ENCODE results near the gene HLA-A.

- TF ChIP-seq EZH2 (IDR thresholded peaks at IDR 0.05; ENCODE audit: borderline replicate concordance, low read depth, low read length, severe bottlenecking) (no peak), CTCF (IDR thresholded peaks at IDR 0.05; ENCODE audit: extremely low read depth in 1 of 2, insufficient read depth in 1 of 2, low read depth in 1 of 2, low read length in 2 of 2) (no peak), FOS (IDR thresholded peaks at IDR 0.05; ENCODE audit: borderline replicate concordance, insufficient read depth, low read length) (no peak)
Measured at GRCh38 chr6:29927841-29928388, 14.4 kb upstream of the HLA-A start.
